ENCODE data around the gene WNK3. TPM values are rescaled to one million over a fixed set of nuclear protein-coding genes. Genes with fewer than 3 reads are reported as not detected.

The WNK3 gene
- total and polyA plus RNA-seq, 9 of the 15 experiments (the other 6 are each of a cell fraction or from before 2014, with no cell fraction given): under 0.01 to 0.02 (median 0.01) TPM; not detected in 4

GRCh38 chrX:54397113-54397512, 39.3 kb upstream of the WNK3 start (continued):
- TF ChIP-seq E2F8 (IDR thresholded peaks at IDR 0.05; ENCODE audit: low read depth, partially characterized antibody): no peak

GRCh38 chrX:54386314-54386713, 28.5 kb upstream of the WNK3 start:
- H3K9me3 ChIP-seq (replicated peaks; ENCODE audit: control insufficient read depth, insufficient read depth, low read depth, low read length): no peaks in the 10 kb centered on the region
- H3K9me1 ChIP-seq (ENCODE audit: control insufficient read depth, insufficient read depth, low read length): no peaks in the 10 kb centered on the region
- POLR2A ChIA-PET: no interaction called here
- H3K9ac ChIP-seq (ENCODE audit: insufficient read depth in 1 of 2, low read depth in 2 of 2, low read length in 2 of 2): no peak overlapping the region
- ATAC-seq: no peak
- H3K4me2 ChIP-seq (ENCODE audit: insufficient read depth, low read length): no peak overlapping the region
- TF ChIP-seq HNRNPH1 (optimal IDR thresholded peaks at IDR 0.05; ENCODE audit: low read depth, low read length) (no peak), RBM34 (IDR thresholded peaks at IDR 0.05; ENCODE audit: borderline replicate concordance, insufficient read depth, low read length) (no peak), TBP (optimal IDR thresholded peaks at IDR 0.05; ENCODE audit: low read depth, low read length) (no peak), CBFB (CRISPR knock-in tag; IDR thresholded peaks at IDR 0.05) (no peak), ZNF175 (CRISPR knock-in tag; IDR thresholded peaks at IDR 0.05; ENCODE audit: low read depth) (no peak), ARNT (IDR thresholded peaks at IDR 0.05) (no peak), SOX6 (IDR thresholded peaks at IDR 0.05) (no peak), DDX20 (tag; IDR thresholded peaks at IDR 0.05; ENCODE audit: low read depth) (no peak), POU5F1 (IDR thresholded peaks at IDR 0.05; ENCODE audit: borderline replicate concordance, low read depth, low read length, partially characterized antibody) (no peak)
- DNase-seq (ENCODE audit: extremely low read depth in 1 of 4, low spot score in 3 of 4): no peak
- no peaks in the 10 kb centered on the region for H4K20me1 ChIP-seq (replicated peaks; ENCODE audit: control insufficient read depth, insufficient read depth, low read length)
- in situ Hi-C loops (cut with MboI): no loop called here
- H3K79me2 ChIP-seq (ENCODE audit: control insufficient read depth, insufficient read depth, low read length): no peaks in the 10 kb centered on the region
- no peaks in the 10 kb centered on the region for H3K4me1 ChIP-seq (replicated peaks in 1 of 2; ENCODE audit: control insufficient read depth in 2 of 2, insufficient read depth in 2 of 2, low read length in 2 of 2)
- no TSS peak for BruUV-seq (replicated peaks)
- H2AFZ ChIP-seq (ENCODE audit: low read depth, low read length): no peak overlapping the region
- CTCF ChIA-PET (ENCODE audit: low intra/inter-chr PET ratio): no interaction called here
- no peak for FAIRE-seq
- H3K4me3 ChIP-seq: no peak overlapping the region
- no peak overlapping the region for H3K27ac ChIP-seq (ENCODE audit: extremely low read depth, low read depth, low read length)
- WGBS (ENCODE audit: insufficient coverage, low coverage, missing lambda C conversion rate): 11% methylated on average over 1 of the region's 1 CpG
- intact Hi-C loops (cut with micrococcal nuclease): no loop called here
- H3K27me3 ChIP-seq (ENCODE audit: control insufficient read depth in 2 of 2, insufficient read depth in 2 of 2, low read length in 2 of 2): no peaks in the 10 kb centered on the region
- H3K36me3 ChIP-seq (ENCODE audit: control insufficient read depth, insufficient read depth, low read length): no peaks in the 10 kb centered on the region
